Activated CD4-positive, alpha-beta T cell treated with anti-CD3 and anti-CD28 coated beads for 4 hours (primary cell): ENCODE data around the gene FOXK2.
A peak's percentile ranks its signal among the peaks of the same experiment; 100 is the strongest.
"Not testable (repeated sequence)": the region's sequence is repeated elsewhere in the genome, so short reads cannot be mapped to it uniquely, and the experiment has no call there.

Experiments
- DNase-seq, 2 donors: peaks; one replicate each; pipeline ENCODE4 v3.0.0-alpha.2; 2020

The FOXK2 gene

DNA sequence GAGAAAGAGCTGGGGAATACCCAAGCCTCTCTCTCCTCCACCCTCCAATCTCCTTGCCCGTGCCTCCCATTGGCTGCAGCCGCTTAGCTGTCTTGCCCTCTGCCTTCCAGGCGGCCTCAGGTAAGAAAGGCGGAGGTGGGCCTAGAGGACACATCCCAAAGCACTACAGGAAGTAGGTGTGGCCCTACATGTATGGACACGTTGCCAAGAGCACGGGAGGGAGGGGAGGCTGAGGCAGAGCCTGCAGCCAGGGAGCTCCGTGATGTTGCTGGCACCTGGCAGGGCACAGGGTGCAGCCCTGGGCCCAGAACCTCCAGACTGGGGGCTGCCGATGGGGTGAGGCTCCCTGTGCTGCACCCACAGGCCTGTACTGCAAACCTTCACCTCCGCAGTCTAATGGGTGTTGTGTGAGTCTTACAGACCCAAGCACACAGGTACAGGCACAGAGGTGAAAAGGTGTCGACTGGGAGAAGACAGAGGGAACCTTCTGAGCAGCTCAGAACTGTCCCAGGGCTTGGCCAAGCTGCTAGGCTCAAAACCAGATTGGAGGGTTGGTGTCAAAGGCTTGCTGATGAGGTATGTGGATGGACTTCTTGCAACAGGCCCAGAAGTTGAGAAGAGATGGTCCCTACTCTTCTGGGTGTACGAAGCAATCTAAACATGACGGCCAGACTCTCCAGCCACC, 23.5 kb upstream of the FOXK2 start:
- DNase-seq: no peak

DNA sequence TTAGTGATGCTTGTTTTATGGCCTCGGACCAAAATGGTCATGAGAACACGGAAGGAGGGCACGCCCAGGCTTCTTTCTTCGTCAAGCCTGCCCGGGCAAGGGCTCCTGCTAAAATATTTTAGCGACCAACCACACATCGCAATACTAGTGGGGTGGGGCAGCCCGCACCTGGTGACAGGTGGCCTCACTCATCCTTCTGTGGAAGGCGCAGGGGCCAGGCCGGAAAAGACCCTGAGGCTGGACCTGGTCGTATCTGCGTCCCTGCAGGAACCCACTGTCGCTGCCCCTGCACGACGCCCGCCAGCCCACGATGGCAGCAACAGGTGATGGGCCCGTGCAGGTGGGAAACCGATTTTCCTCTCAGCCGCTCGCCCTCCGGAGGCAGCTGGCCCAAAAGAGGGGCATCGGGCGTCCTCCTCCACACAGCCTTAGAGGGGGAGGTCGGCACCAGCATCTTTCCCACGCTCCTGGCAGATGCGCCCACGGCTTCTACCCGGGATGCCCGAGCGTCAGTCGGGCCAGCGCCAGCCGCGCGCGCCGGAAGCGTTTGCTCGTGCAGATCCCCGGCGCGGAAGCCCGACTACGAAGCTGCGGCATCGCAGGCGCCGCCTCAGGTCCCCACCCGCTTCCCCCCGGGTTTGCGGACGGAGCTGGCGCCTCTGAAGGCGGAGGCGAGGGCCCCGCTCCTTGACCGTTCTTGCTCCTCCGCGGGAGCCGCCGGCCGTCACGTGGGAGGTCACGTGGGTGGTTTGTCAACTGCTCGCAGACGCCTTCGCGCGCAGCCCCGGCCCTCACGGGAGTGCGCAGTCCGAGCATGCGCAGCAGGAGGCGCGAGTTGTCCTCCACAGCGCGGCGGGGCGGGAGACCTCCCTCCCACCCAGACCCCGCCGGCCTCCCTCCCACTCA, 22.8 kb upstream of the FOXK2 start:
- peak; percentile 84 to 91 for DNase-seq

DNA sequence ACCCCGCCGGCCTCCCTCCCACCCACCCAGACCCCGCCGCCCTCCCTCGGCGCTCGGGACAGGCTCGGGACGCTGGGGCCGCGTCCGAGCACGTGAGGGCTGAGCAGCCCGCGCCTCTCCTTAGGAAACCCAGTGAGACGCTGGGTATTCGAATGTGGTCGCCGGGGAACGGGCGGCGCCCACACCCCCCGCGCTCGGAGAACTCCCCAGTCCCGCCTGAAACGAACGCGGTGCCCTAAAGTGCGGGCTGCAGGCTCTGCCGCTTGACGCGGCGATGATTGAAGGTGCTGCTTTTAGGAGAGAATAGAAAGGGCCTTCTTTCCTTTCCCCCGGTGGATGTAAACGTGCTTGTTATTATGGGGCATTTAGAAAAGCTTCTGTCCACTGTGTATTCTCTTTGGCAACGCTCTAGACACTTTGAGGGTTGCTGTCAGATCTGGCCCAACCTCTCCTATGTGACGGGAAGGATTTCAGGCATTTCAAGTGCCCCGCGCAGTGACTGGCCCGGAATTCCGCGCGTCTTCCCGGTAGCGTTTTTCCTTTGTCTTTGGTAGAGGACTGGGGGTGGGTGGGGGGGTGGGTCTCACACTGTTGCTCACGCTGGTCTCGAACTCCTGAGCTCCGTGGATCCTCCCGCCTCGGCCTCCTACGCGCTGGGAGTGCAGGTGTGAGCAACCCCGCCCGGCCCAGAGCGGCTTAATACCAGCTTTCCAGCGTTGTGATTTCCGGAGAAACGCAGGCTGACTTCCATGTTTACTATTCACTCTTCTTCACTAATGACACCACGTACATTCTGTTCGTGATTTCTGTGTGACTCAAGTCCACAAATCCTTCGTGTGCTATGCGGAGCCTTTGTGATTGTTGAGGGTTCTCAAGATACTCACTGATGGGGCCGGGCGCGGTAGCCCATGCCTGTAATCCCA, 21.8 kb upstream of the FOXK2 start:
- peak; percentile 29 to 44 for DNase-seq

DNA sequence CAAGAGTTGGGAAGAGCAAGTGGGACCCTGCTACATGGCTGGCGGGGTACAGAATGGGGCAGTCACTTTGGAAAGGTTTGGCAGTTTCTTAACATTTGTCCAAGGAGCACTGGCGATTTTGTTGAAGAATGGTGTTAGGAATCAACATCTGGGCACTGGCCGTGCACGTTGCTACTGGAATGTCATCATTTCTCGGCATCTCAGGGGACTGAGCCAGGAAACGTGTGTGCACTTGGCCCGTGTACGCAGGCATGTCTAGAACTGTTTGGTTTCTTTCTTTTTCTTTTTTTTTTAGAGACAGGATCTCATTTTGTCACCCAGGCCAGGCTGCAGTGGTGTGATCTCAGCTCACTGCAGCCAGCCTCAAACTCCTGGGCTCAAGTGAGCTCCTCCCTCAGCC, 17.3 kb upstream of the FOXK2 start:
- DNase-seq: no peak

GRCh38 chr17:82503094-82503727, 16.3 kb upstream of the FOXK2 start:
- DNase-seq: no peak

- DNase-seq: no peak
Measured at GRCh38 chr17:82503728-82504308, 15.7 kb upstream of the FOXK2 start.

DNA sequence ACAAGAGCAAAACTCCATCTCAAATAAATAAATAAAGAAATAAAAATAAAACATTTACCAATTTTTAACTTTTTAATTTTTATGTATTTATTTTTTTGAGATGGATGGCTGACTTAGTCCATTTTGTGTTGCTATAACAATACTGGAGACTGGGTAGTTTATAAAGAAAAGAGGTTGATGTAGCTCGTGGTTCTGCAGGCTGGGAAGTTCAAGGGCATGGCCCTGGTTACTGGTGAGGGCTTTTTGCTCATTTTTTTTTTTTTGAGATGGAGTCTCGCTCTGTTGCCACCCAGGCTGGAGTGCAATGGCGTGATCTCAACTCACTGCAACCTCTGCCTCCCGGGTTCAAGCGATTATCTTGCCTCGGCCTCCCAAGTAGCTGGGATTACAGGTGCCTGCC, 14.2 kb upstream of the FOXK2 start:
- no peak for DNase-seq

GRCh38 chr17:82506402-82506801, 13.1 kb upstream of the FOXK2 start:
- not testable (repeated sequence) for DNase-seq

DNA sequence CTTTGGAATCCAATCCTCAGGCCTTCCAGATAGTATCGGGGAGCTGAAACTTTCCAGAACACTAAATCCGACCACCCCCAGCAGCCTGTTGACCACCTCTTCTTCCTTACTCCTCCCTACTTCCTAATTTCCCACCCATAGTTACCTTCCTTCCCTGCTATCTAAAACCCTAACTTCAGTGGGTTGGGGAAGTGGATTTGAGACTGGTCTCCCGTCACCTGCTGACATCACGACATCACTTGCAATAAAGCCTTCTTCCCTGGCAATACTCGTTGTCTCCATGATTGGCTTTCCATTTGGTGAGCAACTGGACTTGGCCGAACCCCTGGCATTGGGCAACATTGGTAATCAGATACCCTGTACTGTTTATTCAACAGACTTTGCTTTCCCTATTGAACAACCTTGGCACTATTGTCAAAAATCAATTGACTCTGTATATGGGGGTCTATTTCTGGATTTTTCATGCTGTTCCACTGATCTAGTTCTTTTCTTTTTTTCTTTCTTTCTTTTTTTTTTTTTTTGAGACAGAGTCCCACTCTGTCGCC, 11.8 kb upstream of the FOXK2 start:
- DNase-seq: no peak

GRCh38 chr17:82511642-82512041, 7.9 kb upstream of the FOXK2 start:
- not testable (repeated sequence) for DNase-seq

DNA sequence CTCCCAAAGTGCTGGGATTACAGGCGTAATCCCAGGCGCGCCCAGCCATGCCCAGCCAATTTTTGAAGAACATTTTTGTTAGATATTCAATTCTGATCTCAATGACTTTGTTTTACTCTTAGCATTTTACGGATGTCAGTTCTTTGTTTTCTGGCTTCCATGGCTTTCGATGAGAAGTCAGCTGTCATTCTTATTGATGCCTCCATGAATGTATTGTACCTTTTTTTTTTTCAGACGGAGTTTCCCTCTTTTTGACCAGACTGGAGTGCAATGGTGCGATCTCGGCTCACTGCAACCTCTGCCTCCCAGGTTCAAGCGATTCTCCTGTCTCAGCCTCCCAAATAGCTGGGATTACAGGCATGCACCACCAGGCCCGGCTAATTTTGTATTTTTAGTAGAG, 5.7 kb upstream of the FOXK2 start:
- DNase-seq: not testable (repeated sequence)

- no peak for DNase-seq
Measured at GRCh38 chr17:82517230-82517865, 2.2 kb upstream of the FOXK2 start.

DNA sequence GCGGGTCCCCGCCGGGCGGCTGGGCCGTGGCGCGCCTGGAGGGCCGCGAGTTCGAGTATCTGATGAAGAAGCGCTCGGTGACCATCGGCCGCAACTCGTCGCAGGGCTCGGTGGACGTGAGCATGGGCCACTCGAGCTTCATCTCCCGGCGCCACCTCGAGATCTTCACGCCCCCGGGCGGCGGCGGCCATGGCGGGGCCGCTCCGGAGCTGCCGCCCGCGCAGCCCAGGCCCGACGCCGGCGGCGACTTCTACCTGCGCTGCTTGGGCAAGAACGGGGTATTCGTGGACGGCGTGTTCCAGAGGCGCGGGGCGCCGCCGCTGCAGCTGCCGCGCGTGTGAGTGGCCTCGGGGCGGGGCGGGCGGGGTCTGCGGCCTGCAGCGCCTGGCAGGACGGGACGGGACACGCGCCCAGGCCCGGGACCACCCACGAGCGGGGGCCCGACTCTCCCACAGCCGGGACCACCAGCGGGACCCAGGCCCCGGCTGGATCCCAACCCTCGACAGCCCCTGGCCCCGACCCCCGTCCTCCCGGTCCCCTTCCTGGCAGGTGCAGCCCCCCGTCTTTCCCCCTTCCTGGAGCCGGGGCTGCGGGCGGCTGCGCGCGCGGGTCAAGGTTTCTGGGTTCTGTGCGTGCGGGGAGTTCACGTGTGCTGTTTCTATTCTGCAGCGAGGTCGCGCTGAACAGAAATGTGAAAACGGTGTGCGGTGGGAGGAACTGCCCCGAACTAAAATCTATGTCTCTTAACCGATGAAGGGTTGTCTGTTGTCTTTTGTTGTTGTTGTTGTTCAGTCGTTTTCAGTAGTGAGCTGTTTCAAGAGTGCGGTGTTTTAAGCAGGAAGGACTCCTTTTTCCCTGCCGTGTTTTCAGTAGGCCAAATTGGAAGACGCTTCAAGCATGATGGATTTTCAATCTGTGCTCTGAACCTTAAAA, 705 bp downstream of the FOXK2 start:
- DNase-seq: peak; percentile 26 to 32

DNA sequence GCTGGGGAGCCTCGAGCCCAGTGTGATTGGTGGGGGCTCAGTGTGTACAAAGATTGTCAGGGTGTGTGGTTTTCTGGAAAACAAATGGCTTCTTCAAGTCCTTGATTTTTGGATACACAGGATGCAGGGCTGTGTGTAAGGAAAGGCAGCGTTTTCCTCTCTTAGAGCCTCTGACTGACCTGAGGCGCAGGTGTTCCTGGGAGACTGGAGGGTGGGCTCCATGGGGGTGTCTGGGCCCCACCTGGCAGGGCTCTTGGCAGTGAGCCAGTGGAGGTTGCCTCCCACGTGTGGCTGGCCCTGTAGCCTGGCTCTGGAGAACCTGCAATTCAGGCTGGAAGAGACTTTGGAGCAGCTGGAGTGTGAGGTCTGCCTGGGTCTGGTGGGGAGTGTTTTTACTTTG, 5.0 kb downstream of the FOXK2 start:
- no peak for DNase-seq

DNA sequence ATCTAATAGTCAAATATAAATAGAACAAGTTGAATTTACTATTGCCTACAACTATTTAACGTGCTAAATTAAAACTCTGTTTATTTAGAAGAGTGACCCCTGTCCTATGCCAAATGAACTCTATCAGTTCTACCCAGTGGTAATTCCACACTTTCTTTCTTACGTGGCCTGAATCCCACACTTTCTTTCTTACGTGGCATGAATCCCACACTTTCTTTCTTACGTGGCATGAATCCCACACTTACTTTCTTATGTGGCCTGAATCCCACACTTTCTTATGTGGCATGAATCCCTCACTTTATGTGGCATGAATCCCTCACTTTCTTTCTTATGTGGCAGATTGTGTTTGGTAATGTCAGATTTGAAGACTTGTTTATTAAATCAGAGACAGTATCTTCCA, 6.2 kb downstream of the FOXK2 start:
- no peak for DNase-seq

- DNase-seq: no peak
Measured at GRCh38 chr17:82527898-82528297, 8.4 kb downstream of the FOXK2 start.

DNA sequence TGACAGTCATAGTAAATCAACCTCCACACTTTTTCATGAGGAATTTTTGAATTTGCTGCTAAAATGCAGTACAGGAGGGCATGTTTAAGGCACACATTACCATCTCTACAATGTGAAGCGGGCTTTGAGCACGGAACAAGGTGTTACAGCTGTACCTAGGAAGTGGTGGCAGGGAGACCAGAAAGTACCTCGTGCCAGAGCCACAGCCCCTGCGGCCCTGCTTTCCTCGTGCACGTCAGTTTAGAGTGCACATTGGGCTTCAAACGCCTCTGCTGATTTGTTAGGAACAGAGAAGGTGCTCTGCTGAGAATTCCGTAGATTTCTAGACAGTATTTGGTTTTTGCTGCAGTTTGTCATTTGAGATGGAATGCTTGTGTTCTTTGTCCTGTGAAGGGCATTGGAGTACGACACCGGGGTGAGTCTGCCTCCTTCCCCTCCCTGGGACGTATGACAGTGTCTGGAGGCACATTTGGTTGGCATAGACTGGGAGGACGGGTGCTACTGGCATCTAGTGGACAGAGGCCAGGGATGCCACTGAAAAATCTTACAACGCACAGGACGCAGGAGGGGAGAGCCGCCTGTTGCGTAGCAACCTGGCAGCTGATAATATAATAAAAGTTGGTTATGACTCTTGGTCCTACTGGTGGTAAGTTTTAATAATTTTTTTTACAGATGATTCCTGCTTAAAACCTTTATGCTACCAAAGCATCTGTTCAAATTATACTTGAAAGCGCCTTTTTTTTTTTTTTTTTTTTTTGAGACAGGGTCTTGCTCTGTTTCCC, 9.1 kb downstream of the FOXK2 start:
- DNase-seq: no peak

GRCh38 chr17:82529914-82530300, 10.4 kb downstream of the FOXK2 start:
- DNase-seq: no peak

DNA sequence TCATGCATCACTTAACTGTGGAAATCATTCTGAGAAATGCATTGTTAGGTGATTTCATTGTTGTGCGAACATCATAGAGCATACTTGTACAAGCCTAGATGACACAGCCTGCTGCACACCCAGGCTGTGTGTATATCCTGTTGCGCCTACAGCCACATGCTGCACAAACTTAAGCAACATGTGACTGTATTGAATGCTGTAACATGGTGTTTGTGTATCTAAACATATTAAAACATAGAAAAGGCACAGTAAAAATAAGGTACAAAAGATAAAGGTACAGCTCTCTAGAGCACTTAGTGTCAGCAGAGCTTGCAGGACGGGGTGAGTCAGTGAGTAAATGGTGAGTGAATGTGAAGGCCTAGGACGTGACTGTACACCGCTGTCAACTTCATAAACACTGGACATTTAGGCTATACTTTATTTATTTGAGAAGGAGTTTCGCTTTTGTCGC, 11.9 kb downstream of the FOXK2 start:
- no peak for DNase-seq
